ENCODE measurements around the gene SPOCD1. TPM values are rescaled to one million over a fixed set of nuclear protein-coding genes. Genes with fewer than 3 reads are reported as not detected.

The SPOCD1 gene
- total RNA-seq, 1 donor from 2014 or later = 28.0 TPM

DNA sequence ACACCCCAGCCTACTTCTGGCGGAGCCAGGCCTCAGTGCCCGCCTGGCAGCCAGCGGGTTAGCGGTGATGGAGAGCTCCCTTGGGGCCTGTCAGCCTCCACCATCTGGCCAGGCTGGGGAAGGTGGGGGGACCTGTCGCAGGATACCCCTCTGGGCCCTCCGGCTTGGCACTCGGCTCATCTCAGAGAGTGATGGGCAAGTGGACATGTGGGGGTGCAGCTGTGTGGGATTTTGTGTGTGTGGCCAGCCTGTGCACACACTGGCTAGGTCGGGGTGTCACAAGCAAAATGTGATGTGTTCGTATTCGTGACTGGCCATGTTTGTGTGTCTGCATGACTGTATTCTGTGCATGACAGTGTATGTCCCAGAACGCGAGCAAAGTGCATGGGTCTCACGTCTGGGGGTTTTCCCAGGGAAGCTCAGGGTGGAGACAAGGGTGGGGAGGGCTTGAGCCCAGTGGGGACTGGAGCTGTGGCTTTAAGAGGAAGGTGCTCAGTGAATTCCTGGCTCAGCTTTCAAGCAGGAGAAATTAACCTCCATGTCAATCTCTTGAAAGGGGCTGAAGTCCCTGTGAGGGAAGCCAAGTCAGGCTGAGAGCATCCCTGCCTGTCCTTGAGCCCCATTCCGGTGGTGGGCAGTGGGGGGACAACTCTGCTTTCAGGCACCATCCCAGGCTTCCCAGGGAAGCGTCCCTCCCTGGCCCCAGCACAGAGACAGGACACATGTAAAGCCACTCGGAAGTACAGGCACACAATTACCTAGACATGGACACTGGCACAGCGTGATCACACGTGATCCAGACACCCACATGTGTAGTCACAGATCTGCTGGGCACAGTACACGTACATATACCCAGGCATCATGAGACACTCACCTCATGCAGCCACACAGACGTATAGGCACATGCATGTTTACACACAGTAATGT is 30.5 kb downstream of the SPOCD1 start:
- H3K27ac ChIP-seq (ENCODE audit: low read depth, low read length) = no peak overlapping the region
- no peak overlapping the region for H3K27ac Mint-ChIP-seq (ENCODE audit: unreplicated experiment)
- H3K79me2 ChIP-seq (ENCODE audit: insufficient read depth, low read length) = no peaks in the 10 kb centered on the region
- H3K4me1 Mint-ChIP-seq (ENCODE audit: low read depth, unreplicated experiment) = peaks cover 24% of the 10 kb centered on the region
- TF ChIP-seq, protein P1, sequence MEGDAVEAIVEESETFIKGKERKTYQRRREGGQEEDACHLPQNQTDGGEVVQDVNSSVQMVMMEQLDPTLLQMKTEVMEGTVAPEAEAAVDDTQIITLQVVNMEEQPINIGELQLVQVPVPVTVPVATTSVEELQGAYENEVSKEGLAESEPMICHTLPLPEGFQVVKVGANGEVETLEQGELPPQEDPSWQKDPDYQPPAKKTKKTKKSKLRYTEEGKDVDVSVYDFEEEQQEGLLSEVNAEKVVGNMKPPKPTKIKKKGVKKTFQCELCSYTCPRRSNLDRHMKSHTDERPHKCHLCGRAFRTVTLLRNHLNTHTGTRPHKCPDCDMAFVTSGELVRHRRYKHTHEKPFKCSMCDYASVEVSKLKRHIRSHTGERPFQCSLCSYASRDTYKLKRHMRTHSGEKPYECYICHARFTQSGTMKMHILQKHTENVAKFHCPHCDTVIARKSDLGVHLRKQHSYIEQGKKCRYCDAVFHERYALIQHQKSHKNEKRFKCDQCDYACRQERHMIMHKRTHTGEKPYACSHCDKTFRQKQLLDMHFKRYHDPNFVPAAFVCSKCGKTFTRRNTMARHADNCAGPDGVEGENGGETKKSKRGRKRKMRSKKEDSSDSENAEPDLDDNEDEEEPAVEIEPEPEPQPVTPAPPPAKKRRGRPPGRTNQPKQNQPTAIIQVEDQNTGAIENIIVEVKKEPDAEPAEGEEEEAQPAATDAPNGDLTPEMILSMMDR (IDR thresholded peaks at IDR 0.05; ENCODE audit: insufficient read depth, low read depth, low read length) = no peak
- TF ChIP-seq EZH2 (IDR thresholded peaks at IDR 0.05; ENCODE audit: insufficient read depth, low read length) = no peak
- H3K4me2 ChIP-seq (ENCODE audit: low read length) = no peak overlapping the region
- peaks cover 10% of the 10 kb centered on the region for H4K20me1 ChIP-seq (ENCODE audit: insufficient read depth, low read length)
- H3K4me1 ChIP-seq (ENCODE audit: insufficient read depth, low read length) = peaks cover 27% of the 10 kb centered on the region
- DNase-seq (ENCODE audit: low read depth) (no peak), FAIRE-seq (no peak)
- no peaks in the 10 kb centered on the region for H3K9me3 ChIP-seq (ENCODE audit: insufficient read depth, low read depth, low read length)
- no peaks in the 10 kb centered on the region for H3K36me3 Mint-ChIP-seq (ENCODE audit: low read depth, unreplicated experiment)
- no peak overlapping the region for H3K9ac ChIP-seq (ENCODE audit: low read length)
- no peak overlapping the region for H3K4me3 ChIP-seq (ENCODE audit: insufficient read depth, low read depth, low read length)
- H3K36me3 ChIP-seq (ENCODE audit: insufficient read depth, low read length) = no peaks in the 10 kb centered on the region
- peaks cover 14% of the 10 kb centered on the region for H3K27me3 Mint-ChIP-seq (ENCODE audit: low read depth, unreplicated experiment)
- H3K9me3 Mint-ChIP-seq (ENCODE audit: unreplicated experiment) = no peaks in the 10 kb centered on the region
- no peak overlapping the region for H2AFZ ChIP-seq (ENCODE audit: low read depth, low read length)
- no peaks in the 10 kb centered on the region for H3K27me3 ChIP-seq (ENCODE audit: insufficient read depth, low read length)
- no peak overlapping the region for H3K4me3 Mint-ChIP-seq (ENCODE audit: unreplicated experiment)

DNA sequence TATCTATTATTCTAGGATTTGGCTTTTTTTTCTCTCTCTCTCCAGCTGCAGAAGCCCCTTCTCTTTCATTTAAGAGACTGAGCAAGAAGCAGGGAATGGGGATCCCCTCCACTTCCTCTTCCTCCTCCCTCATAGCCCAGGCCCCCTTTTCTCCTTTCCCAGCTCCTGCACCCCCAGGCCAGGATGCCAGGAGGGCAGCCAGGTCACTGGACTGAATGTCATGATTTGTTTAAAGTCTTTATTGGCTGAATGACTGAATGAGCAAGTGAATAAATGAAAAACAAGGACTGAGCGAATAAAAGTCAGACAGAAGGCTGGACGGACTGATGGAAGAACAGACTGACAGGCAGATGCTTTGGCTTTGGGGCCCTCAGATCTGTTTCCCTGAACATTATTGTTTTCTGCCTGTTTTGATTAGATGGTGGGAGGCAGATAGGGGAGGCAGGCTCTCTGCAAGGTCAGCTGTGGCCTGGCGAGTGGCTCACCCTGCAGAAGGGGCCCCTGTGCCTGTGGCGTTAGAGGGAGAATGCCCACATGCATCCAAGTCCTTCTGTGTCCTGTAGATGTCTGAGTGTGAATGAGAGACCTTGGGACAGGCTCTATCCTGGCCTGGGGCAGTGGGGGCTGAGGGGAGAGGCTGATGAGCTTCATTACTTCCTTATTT is 31.3 kb downstream of the SPOCD1 start:
- Mint-ChIP-seq H3K4me3 (ENCODE audit: unreplicated experiment) (peak overlapping the region; percentile 31), H3K27ac (ENCODE audit: unreplicated experiment) (no peak overlapping the region), H3K27me3 (ENCODE audit: low read depth, unreplicated experiment) (peaks cover 16% of the 10 kb centered on the region), H3K36me3 (ENCODE audit: low read depth, unreplicated experiment) (no peaks in the 10 kb centered on the region), H3K4me1 (ENCODE audit: low read depth, unreplicated experiment) (peaks cover 17% of the 10 kb centered on the region), H3K9me3 (ENCODE audit: unreplicated experiment) (no peaks in the 10 kb centered on the region)
- Histone ChIP-seq H3K36me3 (ENCODE audit: insufficient read depth, low read length) (no peaks in the 10 kb centered on the region), H3K9me3 (ENCODE audit: insufficient read depth, low read depth, low read length) (no peaks in the 10 kb centered on the region), H2AFZ (ENCODE audit: low read depth, low read length) (no peak overlapping the region), H3K79me2 (ENCODE audit: insufficient read depth, low read length) (no peaks in the 10 kb centered on the region), H3K4me1 (ENCODE audit: insufficient read depth, low read length) (peaks cover 24% of the 10 kb centered on the region), H3K27ac (ENCODE audit: low read depth, low read length) (no peak overlapping the region), H3K4me2 (ENCODE audit: low read length) (no peak overlapping the region), H4K20me1 (ENCODE audit: insufficient read depth, low read length) (peaks cover 2% of the 10 kb centered on the region), H3K27me3 (ENCODE audit: insufficient read depth, low read length) (no peaks in the 10 kb centered on the region), H3K9ac (ENCODE audit: low read length) (no peak overlapping the region), H3K4me3 (ENCODE audit: insufficient read depth, low read depth, low read length) (no peak overlapping the region)
- TF ChIP-seq, protein P1 (IDR thresholded peaks at IDR 0.05; ENCODE audit: insufficient read depth, low read depth, low read length) = no peak
- TF ChIP-seq EZH2 (IDR thresholded peaks at IDR 0.05; ENCODE audit: insufficient read depth, low read length) = no peak
- DNase-seq (ENCODE audit: low read depth) = no peak
- FAIRE-seq = no peak
